HG03025 (cell line): Measurements from ENCODE around the gene KLK2.
A peak's percentile ranks its signal among the peaks of the same experiment; 100 is the strongest.

Experiments used
- ATAC-seq: cut with Tn5 transposase; IDR thresholded peaks from one replicate; pipeline ENCODE4 v1.9.1; 2021; ENCODE audit warnings: mild to moderate bottlenecking, moderate library complexity; ENCODE audit not compliant: unreplicated experiment, low FRiP score

Gene KLK2

DNA sequence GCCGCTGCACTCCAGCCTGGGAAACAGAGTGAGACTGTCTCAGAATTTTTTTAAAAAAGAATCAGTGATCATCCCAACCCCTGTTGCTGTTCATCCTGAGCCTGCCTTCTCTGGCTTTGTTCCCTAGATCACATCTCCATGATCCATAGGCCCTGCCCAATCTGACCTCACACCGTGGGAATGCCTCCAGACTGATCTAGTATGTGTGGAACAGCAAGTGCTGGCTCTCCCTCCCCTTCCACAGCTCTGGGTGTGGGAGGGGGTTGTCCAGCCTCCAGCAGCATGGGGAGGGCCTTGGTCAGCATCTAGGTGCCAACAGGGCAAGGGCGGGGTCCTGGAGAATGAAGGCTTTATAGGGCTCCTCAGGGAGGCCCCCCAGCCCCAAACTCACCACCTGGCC, at the start of gene KLK2:
Gene KLK2, plus strand, starts transcription at position 384 of the 400 bp plus-strand sequence. CDS start 35 bp downstream, outside the sequence.
- ATAC-seq = no peak

DNA sequence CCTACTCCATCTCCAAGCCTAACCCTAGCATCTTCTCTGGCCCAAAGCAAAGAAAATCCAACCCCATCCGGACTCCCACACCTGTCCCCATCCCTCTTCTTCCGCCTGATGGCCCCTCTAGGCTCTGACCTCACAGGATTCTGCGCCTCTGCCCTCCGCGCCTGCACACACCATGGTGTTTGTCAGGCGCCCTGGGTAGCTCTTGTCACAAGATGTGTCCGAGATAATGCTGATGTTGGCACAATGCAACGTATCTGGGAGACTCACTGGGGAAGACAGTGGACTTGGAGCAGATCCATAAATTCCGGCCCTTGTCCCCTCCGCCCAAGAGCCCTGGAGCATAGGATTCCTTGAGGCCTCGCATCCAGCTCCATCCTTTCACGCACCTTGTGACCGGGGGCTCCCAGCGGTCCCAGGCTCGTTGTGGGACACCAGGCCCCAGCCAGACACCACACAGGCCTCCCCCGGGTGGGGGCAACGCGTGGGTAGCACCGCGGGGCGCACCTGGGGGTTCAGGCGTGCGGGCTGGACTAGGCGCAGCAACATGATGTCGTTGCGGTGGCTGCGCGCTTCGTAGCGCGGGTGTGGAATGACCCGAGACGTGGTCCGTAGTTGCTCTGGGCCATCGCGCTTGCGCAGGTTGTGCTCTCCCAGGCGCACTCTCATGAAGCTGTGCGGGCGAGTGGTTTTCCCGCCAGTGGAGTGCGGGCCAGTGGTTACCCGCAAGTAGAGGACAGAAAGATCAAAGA, 46.6 kb upstream of the KLK2 start:
- no peak for ATAC-seq

DNA sequence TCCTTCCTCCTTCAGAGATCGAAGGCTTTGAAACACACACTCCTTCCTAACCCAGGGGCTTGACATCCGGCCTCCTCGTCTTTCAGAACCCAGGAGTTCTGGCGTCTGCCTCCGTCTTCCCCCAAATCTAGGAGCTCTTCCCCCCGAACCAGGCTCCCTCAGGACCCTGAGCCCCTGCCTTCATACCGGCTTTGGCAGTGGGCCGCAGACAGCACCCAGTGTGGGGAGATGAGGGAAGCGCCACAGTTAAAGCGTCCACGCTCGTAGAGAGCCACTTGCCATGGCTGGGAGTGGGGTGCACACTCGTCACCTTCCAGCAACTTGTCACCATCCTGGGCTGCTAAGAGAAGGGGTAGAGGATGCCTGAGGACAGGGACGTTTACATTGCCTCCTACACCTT, 45.8 kb upstream of the KLK2 start:
- no peak for ATAC-seq

DNA sequence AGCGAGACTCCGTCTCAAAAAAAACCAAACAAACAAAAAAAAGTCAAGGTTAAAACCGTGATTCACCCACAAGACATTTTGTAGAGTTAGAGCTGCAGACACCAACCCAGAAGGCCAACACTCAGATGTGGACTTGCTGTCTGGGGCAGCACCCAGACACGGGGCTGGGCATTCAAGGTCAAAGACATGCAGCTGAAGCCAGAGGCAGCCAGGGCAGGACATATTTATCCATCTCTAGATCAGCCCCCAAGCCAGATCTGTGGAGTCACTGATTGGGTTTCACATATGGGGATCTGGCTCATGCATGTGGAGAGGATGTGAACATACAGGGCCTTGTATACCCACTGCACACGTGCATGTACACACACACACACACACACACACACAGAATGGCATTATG, 43.4 kb upstream of the KLK2 start:
- ATAC-seq = no peak

DNA sequence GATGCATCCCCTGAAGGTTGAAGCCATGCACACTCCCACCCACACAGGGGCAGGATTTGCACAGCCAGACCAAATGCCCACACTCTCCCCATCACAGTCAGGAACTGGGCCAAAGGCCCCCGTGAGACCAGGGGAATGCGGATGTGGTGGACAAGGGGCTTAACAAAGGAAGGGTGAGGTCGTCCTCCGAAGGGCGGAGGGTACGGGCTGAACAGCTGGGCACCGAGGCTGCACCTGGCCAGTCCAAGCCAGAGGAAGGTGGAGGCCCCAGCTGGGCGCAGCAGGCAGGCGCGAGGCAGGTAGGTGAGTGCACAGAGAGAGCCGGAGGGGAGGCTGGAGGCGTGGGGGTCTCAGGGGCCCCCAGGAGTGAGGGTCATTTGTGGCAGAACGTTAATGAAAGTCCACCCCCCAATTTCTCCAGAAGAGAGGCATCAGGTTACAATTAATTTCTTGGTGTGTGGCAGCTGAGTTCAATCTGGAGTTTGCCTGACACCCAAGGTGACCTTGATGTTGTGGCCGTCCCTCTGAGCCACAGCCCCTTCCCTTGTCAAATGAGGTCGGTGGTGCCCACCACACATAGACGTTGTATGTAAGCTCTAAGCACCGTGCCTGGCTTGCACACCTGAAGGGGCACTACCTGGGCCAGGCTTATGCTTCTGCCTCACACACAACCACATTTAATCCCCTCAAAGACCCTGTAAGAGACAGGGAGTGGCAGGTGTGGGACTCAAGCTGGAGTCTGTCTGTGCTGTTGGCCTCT, 42.8 kb upstream of the KLK2 start:
- ATAC-seq = no peak

DNA sequence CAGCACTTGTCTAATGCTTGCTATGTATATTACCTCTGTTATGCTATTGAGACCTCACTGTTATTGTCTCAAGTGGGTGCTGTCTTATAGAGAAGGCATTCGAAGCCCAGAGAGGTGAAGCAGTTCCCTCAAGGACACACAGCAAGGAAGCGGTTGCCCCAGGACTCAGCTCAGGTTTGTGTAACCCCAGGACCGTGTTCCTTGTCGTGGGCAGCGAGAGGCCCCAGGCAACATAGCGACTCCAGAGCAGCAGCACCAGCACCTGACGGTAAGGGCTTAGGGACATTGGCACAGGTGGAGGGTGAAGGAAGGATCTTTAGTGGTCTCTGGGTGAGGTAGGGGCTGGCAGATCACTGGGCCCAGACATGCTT, 42.2 kb upstream of the KLK2 start:
- no peak for ATAC-seq

DNA sequence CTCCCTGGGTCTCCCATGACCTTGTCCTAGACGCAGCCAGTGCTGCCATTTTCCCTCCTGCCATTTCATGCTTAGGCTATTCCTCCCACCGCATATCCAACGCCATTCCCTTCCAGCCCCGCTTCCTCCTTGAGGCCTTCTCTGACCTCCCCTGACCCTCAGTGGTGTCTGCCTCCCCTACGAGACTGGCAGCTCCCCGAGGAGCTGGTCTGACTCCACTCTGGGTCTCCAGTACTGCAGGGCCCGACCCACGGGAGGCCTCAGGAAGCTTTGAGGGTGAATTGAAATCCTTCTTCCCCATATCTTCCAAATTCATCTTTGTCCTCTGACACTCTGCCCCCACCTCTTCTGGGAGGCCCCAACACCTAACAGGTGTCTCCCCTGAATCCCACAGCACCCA, 40.6 kb upstream of the KLK2 start:
- no peak for ATAC-seq

DNA sequence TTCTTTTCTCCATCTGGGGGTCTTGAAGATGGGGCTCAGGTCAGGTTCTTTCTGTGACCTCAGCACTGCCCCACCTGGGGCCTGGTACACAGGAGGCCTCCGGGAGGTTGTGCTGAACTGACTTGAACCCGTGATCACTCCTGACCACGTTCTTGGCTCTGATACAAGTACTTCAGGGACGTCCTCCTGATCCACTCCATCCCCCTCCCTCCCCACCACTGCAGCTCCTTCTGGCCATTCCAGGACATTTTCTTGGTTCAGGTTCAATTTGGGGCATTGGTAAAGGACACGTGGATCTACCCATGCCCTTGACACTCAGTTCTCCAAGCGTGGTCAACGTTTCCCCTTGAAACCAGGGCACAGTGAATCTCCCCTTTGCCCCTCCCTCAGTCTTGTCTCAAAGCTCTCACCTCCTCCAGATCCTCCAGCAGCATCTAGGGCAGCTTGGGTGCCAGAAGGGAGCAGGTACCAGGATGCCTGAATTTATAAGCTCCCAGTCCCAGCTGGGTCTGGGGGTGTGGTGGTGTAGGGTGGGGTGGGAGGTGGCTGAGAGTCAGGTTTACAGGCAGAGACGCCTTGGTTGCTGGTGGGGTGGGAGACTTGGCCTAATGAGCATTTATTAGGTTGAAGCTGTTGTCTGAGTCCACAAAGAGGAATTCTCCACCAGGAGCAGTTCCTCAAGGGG, 40.0 kb upstream of the KLK2 start, which contains the start of gene KLK15:
Gene KLK15, minus strand, starts transcription at position 458 of the 685 bp plus-strand sequence. CDS start 2,082 bp downstream, outside the sequence.
- ATAC-seq = no peak

- ATAC-seq = no peak
Measured at GRCh38 chr19:50833802-50834167, 39.5 kb upstream of the KLK2 start.

GRCh38 chr19:50835103-50835784, 38.0 kb upstream of the KLK2 start:
- ATAC-seq = no peak

DNA sequence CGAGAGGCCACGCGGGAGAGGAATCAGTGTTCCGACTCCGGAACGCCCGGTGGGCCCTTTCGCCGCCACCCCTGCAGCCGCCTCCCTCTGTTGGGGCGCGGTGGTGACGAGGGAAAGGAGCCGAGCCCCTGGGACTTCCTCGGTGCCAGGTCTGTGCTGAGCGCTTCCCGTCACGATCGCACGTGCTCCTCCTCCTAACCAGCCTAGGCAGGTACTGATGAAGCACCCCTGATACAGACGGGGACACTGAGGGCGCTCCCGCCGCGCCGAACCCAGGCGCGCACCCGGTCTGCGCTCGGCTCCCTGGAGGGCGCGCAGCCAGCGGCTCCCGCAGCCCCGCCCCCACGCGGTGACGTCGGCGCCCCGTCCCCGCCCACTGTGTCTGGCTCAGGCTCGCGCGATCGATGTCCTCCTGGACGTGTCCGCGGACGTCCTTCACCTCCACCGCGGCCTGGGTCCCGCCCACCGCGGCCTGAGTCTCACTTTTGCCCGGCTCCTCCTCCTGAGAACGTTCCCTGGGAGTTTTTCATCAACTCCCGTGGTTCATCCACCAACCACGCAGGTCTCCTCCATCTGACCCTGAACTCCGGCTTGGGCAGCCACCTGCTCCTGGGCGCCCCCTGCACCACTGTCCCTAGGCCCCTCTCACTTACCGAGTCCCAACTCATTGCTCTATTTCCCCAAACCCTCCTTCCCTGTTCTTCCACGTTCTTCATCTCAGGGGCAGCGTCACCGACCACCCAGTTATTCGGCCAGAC, 37.3 kb upstream of the KLK2 start:
- peak; percentile 53 for ATAC-seq

GRCh38 chr19:50836543-50837195, 36.6 kb upstream of the KLK2 start:
- ATAC-seq = no peak

DNA sequence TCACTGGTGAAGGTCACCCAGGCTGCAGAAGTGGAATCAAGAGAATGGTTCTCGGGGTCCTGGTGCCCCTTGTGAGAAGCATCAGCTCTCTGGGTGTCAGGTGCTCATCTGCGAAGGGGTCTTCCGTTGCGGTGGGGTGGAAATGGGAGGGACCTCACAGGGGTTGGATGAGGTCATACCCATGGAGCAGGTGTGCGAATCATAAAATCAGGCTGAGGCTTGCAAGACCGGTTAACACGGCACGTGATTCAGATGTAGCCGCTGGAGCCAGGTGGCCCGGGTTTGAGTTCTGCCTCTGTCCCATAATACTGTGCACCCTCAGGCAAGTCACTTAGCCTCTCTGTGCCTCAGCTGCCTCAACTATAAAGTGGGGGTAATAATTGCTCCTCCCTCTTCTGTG, 35.9 kb upstream of the KLK2 start:
- no peak for ATAC-seq

- ATAC-seq = no peak
Measured at GRCh38 chr19:50838239-50838638, 35.0 kb upstream of the KLK2 start.

DNA sequence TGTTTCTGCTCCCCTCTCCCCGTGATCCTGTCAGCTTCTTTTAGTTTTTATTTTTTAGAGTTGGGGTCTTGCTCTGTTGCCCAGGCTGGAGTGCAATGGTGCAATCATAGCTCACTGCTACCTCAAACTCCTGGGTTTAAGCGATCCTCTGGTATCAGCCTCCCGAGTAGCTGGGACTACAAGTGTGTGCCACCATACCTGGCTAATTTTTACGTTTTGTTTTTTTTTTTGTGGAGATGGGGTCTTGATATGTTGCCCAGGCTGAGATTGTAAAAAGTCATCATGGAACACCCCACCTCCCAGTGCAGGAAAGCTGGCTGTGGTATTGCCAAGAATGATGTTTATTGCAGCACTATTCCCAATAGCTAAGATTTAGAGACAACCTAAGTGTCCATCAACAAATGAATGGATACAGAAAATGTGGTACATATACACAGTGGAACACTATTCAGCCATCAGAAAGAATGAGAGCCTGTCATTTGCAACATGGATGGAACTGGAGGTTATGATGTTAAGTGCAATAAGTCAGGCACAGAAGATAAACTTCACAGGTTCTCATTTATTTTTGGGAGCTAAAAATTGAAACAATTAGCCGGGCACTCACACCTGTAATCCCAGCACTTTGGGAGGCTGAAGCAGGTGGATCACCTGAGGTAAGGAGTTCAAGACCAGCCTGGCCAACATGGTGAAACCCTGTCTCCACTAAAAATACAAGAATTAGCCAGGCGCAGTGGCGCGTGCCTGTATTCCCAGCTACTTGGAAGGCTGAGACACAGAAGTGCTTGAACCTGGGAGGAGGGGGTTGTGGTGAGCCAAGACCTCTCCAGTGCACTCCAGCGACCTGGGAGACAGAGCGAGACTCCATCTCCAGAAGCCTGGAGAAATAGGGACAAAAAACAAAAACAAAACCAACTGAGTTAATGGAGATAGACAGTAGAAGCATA, 33.3 kb upstream of the KLK2 start:
- no peak for ATAC-seq

GRCh38 chr19:50842130-50842529, 31.1 kb upstream of the KLK2 start:
- no peak for ATAC-seq

GRCh38 chr19:50843205-50843604, 30.0 kb upstream of the KLK2 start:
- ATAC-seq = no peak

DNA sequence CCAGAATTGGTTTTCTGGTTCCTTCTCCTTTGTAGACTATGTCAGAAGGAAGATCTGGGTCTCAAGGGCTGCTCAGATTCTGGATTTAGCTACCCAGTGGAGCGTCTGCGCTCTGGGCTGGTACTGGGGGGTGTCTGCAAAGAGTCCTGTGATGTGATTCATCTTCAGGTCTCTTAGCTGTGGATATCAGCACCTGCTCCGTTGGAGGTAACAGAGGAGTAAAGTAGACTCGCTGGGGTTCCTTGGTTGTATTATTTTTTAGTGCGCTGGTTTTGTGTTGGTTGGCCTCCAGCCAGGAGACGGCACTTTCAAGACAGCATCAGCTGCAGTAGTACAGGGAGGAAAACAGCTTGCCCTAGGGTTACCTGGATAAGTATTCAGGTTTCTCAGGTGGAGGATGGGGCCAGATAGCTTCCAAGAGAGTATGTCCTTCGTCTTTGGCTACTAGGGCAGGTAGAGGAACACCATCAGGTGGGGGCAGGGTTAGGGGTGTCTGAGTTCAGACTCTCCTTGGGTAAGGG, 29.5 kb upstream of the KLK2 start:
- ATAC-seq = no peak
